PFSK-1 (cell line): ENCODE data around the gene XKR7.
A peak's percentile ranks its signal among the peaks of the same experiment; 100 is the strongest.

Experiments
- FOXP2 ChIP-seq: optimal IDR thresholded peaks from 2 replicates; pipeline ENCODE3; 2011; ENCODE audit warnings: borderline replicate concordance, control low read depth, inconsistent platforms; ENCODE audit not compliant: insufficient read depth; ENCODE audit errors: extremely low read length, extremely low read depth
- POLR2AphosphoS5 ChIP-seq: IDR thresholded peaks from 2 replicates; pipeline ENCODE4 v1.6.1; 2012; ENCODE audit warnings: low read depth, mild to moderate bottlenecking, control low read depth, low read length, moderate library complexity
- SIN3A ChIP-seq: IDR thresholded peaks from 2 replicates; pipeline ENCODE4 v1.6.1; 2012; ENCODE audit warnings: mild to moderate bottlenecking, low read length, moderate library complexity, borderline replicate concordance; ENCODE audit not compliant: insufficient read depth
- TAF1 ChIP-seq: IDR thresholded peaks from 2 replicates; pipeline ENCODE4 v1.6.1; 2012; ENCODE audit warnings: low read length, control low read depth, borderline replicate concordance; ENCODE audit not compliant: insufficient read depth
- TF ChIP-seq, protein P1 (sequence below), 2 experiments: IDR thresholded peaks; 2 replicates each; pipeline versions ENCODE4 v1.6.1 to v1.8.0; 2011 to 2012; ENCODE audit warnings: low read depth in 2 of 2, low read length in 2 of 2, control low read depth in 1 of 2, inconsistent platforms in 1 of 2, mild to moderate bottlenecking in 1 of 2, moderate library complexity in 1 of 2; ENCODE audit not compliant: insufficient read depth in 1 of 2

Gene XKR7

DNA sequence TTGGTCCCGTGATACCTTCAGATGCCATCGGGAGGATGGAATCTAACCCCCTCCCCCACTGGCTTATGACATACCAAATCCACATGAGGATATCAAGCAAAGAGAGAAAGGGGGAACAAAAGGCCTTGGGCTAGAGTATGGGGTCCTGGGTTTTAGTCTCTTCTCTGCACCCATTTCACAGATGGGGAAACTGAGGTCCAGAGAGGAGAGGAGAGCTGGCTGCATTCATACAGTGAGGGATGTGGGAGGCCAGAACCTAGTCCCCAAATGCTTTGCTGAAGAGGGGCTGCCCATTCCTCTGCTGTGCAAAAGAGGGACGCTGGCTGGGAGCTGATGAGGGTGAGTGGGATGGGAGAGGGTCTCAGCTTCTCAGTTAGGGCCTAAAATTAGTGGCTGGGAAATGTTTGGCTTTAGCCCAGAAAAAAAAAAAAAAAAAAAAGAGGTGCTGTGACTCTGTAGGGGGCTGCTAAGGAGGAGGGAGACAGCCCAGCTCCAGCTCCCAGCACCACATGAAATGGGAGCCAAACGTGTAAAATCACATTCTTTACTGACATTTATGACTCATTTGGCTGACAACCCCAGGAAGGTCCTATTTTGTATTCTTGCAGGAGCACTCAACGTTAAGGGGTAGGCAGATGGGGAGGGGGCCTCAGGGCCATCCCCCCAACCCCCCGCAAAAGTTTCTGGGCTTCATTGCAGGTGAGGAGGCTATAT is 11.9 kb downstream of the XKR7 start:
- no peak for TF ChIP-seq POLR2AphosphoS5

DNA sequence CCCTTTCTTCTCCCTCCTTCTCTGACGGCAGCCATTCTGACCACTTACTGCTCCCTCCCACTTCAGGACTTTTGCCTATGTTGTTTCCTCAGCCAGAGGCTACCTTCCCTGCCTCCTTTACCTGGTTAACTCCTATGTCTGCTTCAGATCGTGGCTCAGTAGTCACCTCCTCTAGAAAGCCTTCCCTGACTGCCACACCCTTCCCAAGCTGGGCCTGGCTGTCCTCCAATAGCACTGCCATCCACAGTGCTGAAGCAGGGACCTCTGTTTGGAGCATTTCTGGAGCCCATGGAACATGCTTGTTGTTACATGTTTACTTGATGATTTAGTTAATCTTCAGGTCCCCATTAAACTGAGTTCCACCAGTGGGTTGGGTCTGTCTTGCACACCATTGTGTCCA is 13.8 kb downstream of the XKR7 start:
- TF ChIP-seq TAF1 = no peak
- TF ChIP-seq, protein P1, sequence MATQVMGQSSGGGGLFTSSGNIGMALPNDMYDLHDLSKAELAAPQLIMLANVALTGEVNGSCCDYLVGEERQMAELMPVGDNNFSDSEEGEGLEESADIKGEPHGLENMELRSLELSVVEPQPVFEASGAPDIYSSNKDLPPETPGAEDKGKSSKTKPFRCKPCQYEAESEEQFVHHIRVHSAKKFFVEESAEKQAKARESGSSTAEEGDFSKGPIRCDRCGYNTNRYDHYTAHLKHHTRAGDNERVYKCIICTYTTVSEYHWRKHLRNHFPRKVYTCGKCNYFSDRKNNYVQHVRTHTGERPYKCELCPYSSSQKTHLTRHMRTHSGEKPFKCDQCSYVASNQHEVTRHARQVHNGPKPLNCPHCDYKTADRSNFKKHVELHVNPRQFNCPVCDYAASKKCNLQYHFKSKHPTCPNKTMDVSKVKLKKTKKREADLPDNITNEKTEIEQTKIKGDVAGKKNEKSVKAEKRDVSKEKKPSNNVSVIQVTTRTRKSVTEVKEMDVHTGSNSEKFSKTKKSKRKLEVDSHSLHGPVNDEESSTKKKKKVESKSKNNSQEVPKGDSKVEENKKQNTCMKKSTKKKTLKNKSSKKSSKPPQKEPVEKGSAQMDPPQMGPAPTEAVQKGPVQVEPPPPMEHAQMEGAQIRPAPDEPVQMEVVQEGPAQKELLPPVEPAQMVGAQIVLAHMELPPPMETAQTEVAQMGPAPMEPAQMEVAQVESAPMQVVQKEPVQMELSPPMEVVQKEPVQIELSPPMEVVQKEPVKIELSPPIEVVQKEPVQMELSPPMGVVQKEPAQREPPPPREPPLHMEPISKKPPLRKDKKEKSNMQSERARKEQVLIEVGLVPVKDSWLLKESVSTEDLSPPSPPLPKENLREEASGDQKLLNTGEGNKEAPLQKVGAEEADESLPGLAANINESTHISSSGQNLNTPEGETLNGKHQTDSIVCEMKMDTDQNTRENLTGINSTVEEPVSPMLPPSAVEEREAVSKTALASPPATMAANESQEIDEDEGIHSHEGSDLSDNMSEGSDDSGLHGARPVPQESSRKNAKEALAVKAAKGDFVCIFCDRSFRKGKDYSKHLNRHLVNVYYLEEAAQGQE (IDR thresholded peaks at IDR 0.05; ENCODE audit: insufficient read depth in 1 of 2, low read depth in 2 of 2, low read length in 2 of 2) = peak; percentile 31 to 62; a peak in 1 of 4 replicates
- TF ChIP-seq FOXP2 = no peak

DNA sequence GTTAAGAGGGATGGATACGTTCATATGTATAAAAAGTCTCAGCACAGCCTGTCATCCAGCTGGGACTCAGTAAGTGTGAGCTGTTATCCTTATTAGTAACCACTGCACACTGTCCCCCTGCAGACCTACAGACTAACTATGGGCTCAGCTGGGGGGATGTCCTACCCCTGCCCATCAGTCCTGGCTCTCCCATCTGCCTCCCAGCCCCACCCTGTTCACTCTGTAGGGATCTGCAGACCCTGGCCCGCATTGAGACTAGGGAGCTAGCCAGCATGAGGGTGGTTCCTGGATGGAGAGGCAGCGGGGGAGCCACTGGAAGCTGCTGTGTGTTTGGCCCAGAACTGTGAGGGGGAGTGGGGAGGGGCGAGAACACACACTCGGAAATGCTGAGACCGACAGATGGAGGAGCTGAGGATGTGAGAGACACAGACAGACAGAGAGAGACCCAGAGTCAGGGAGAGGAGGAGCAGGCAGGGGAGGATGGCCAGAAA is 17.1 kb downstream of the XKR7 start:
- TF ChIP-seq, protein P1 (IDR thresholded peaks at IDR 0.05; ENCODE audit: insufficient read depth in 1 of 2, low read depth in 2 of 2, low read length in 2 of 2) = no peak
- no peak for TF ChIP-seq FOXP2
- TF ChIP-seq POLR2AphosphoS5 = no peak
- no peak for TF ChIP-seq TAF1
- TF ChIP-seq SIN3A = no peak

DNA sequence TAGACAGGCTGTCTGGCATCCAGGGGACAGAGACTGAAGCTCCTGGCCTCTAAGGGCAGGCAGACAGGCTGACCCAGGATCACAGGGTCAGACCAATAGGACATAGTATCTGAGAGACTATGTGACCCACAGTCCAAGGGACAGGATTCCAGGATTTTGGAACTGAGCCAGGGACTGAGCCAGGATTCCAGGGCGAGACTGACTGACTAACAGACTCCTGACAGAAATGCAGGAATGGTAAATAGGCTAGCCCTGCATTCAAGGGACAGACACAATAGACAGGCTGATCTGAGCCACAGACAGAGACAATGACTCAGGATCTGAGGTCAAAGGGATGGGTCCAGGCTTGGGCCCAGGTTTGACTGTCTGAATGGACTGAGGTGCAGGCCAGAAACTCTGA is 19.8 kb downstream of the XKR7 start:
- TF ChIP-seq FOXP2 = no peak
- TF ChIP-seq TAF1 = no peak
- TF ChIP-seq, protein P1 (IDR thresholded peaks at IDR 0.05; ENCODE audit: insufficient read depth in 1 of 2, low read depth in 2 of 2, low read length in 2 of 2) = no peak
- no peak for TF ChIP-seq SIN3A
- no peak for TF ChIP-seq POLR2AphosphoS5

DNA sequence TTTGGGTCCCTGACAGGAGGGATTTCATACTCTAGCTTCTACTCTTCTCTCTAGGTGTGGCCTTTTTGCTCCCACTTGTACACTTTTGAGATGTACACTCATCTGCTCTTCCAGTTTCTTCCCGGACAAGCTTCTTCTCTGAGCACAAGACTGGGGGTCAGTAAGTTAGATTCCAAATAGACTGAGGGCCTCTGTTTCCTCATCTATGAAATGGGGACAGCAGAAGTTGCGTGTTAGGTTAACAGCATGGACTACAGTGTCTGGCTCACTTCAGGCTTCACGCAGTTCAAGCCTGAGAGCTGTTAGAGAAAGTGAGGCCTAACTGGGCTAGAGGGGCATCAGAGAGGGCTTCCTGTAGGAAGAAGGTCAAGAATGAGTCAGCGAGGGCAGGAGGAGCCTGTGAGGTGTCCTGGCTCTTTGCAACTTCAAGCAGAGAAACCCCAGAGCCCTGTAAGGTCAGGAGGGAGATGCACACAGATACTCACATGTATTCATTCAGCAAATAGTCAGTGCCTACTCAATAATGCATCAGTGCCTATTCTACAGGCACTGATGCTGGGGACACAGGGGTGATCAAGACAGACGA is 20.6 kb downstream of the XKR7 start:
- TF ChIP-seq, protein P1 (IDR thresholded peaks at IDR 0.05; ENCODE audit: insufficient read depth in 1 of 2, low read depth in 2 of 2, low read length in 2 of 2) = no peak
- no peak for TF ChIP-seq TAF1
